AG04449 (cell line): ENCODE measurements around the gene SLC5A2.
"Not testable (repeated sequence)": the region's sequence is repeated elsewhere in the genome, so short reads cannot be mapped to it uniquely, and the experiment has no call there.

Experiments
- CTCF ChIA-PET: fragments of 350-600 bp; formaldehyde crosslinking; extraction: SDS; loops from one replicate; lab custom pipeline; 2021; ENCODE audit warnings: antibody characterized with exemption; lab: Yijun Ruan, JAX
- POLR2A ChIA-PET: fragments of 400-600, 350-600 bp; formaldehyde crosslinking; extraction: SDS; loops from one replicate; lab custom pipeline; 2020; ENCODE audit warnings: antibody characterized with exemption, inconsistent platforms; lab: Yijun Ruan, JAX
- DNase-seq: peaks from one replicate; pipeline ENCODE4 v3.0.0-alpha.2; 2010; ENCODE audit warnings: low read depth, low spot score
- H3K4me3 ChIP-seq: 2 replicates; pipeline ENCODE4 v1.5.1; 2011; ENCODE audit warnings: low read depth, mild to moderate bottlenecking, control low read depth, low read length
- TF ChIP-seq, protein P1 (sequence below): IDR thresholded peaks from one replicate; pipeline ENCODE4 v1.5.1; 2011; ENCODE audit warnings: mild to moderate bottlenecking, moderate library complexity, low read length, control low read depth, inconsistent platforms; ENCODE audit not compliant: insufficient read depth; ENCODE audit errors: missing control alignments

SLC5A2 gene

GRCh38 chr16:31535737-31536136 lies 52.8 kb downstream of the SLC5A2 start:
- H3K4me3 ChIP-seq = no peak overlapping the region
- ChIA-PET POLR2A (no interaction called here), CTCF (no interaction called here)
- no peak for DNase-seq
- TF ChIP-seq, protein P1, sequence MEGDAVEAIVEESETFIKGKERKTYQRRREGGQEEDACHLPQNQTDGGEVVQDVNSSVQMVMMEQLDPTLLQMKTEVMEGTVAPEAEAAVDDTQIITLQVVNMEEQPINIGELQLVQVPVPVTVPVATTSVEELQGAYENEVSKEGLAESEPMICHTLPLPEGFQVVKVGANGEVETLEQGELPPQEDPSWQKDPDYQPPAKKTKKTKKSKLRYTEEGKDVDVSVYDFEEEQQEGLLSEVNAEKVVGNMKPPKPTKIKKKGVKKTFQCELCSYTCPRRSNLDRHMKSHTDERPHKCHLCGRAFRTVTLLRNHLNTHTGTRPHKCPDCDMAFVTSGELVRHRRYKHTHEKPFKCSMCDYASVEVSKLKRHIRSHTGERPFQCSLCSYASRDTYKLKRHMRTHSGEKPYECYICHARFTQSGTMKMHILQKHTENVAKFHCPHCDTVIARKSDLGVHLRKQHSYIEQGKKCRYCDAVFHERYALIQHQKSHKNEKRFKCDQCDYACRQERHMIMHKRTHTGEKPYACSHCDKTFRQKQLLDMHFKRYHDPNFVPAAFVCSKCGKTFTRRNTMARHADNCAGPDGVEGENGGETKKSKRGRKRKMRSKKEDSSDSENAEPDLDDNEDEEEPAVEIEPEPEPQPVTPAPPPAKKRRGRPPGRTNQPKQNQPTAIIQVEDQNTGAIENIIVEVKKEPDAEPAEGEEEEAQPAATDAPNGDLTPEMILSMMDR = no peak

GRCh38 chr16:31536804-31537361 lies 54.0 kb downstream of the SLC5A2 start:
- ChIA-PET CTCF (no interaction called here), POLR2A (no interaction called here)
- TF ChIP-seq, protein P1 = no peak

GRCh38 chr16:31537362-31538242 lies 54.7 kb downstream of the SLC5A2 start:
- TF ChIP-seq, protein P1 = no peak
- peak overlapping the region; percentile 12 for H3K4me3 ChIP-seq
- CTCF ChIA-PET = no interaction called here
- no peak for DNase-seq
- POLR2A ChIA-PET = no interaction called here

More at GRCh38 chr16:31536804-31537361, 54.0 kb downstream of the SLC5A2 start:
- DNase-seq = no peak
- H3K4me3 ChIP-seq = no peak overlapping the region

- POLR2A ChIA-PET, CTCF ChIA-PET, DNase-seq, H3K4me3 ChIP-seq: not testable (repeated sequence)
These were observed 55.3 kb downstream of the SLC5A2 start for GRCh38 chr16:31538243-31538598.

DNA sequence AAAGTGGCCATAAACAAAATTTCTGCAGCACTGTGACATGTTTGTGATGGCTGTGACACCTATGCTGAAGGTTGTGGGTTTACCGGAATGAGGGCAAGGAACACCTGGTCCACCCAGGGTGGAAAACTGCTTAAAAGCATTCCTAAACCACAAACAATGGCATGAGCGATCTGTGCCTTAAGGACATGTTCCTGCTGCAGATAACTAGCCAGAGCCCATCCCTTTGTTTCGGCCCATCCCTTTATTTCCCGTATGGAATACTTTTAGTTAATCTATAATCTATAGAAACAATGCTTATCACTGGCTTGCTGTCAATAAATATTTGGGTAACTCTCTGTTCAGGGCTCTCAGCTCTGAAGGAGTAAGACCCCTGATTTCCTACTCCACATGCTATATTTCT lies 56.8 kb downstream of the SLC5A2 start:
- POLR2A ChIA-PET, DNase-seq: not testable (repeated sequence)

More for the DNA sequence above, 56.8 kb downstream of the SLC5A2 start:
- CTCF ChIA-PET, H3K4me3 ChIP-seq: not testable (repeated sequence)
